Adrenal gland (tissue), 12 donors: ENCODE data around the gene RNU5B-1. TPM values are rescaled to one million over a fixed set of nuclear protein-coding genes. Genes with fewer than 3 reads are reported as not detected.

Experiments
- DNase-seq, 7 donors: peaks; one replicate each; pipeline ENCODE4 v3.0.0-alpha.2; 2019 to 2020
- H3K27ac ChIP-seq, 5 donors: fragments of 200-600 bp; sonication (generic) in 4 of 5; 1 replicate in 3 of 5; 2 replicates in 2 of 5; pipeline versions ENCODE4 v1.5.1 to v1.8.0; 2016 to 2020; ENCODE audit warnings: mild to moderate bottlenecking in 1 of 5
- H3K27me3 ChIP-seq: fragments of 200-600 bp; 2 replicates; pipeline ENCODE4 v1.8.0; 2021
- H3K36me3 ChIP-seq, 2 donors: fragments of 200-600 bp; replicated peaks in 1 of 2; 1 replicate in 1 of 2; 2 replicates in 1 of 2; pipeline versions ENCODE4 v1.5.1 to v1.8.0; 2018 to 2022
- H3K4me1 ChIP-seq, 2 donors: fragments of 200-600 bp; replicated peaks in 1 of 2; 1 replicate in 1 of 2; 2 replicates in 1 of 2; pipeline versions ENCODE4 v1.5.1 to v1.8.0; 2018 to 2021
- H3K4me3 ChIP-seq, 4 donors: fragments of 200-600 bp; sonication (generic) in 3 of 4; one replicate each; pipeline ENCODE4 v1.5.1; 2016 to 2018
- H3K9me3 ChIP-seq, 3 donors: fragments of 200-600 bp; sonication (generic) in 1 of 3; replicated peaks in 1 of 3; 1 replicate in 2 of 3; 2 replicates in 1 of 3; pipeline versions ENCODE4 v1.5.1 to v1.8.0; 2016 to 2021
- CTCF ChIP-seq, 6 experiments: fragments of 450-650 bp in 4 of 6; fragments of 200-600 bp in 2 of 6; sonication (generic) in 1 of 6; IDR thresholded peaks; 1 replicate in 5 of 6; 2 replicates in 1 of 6; pipeline versions ENCODE4 v1.5.1 to v1.8.0; 2016 to 2021; ENCODE audit warnings: antibody characterized with exemption in 6 of 6, mild to moderate bottlenecking in 2 of 6, moderate library complexity in 1 of 6
- POLR2A ChIP-seq, 2 donors: fragments of 450-650 bp; IDR thresholded peaks; one replicate each; pipeline ENCODE4 v1.6.1; 2017; ENCODE audit warnings: antibody characterized with exemption in 2 of 2, mild to moderate bottlenecking in 2 of 2, moderate library complexity in 1 of 2
- WGBS, 4 donors: extraction: QIAGEN DNeasy Blood & Tissue Kit in 2 of 4; methylation state at CpG; one replicate each; pipeline versions ENCODE4 v1.1.5 to v1.1.7; 2013 to 2017; 5-methylcytosine and 5-hydroxymethylcytosine counted together
- intact Hi-C, 2 donors: fragments of 100-400 bp; cut with DNase I; formaldehyde crosslinking; loops; one replicate each; pipeline versions ENCODE4 v1.14.1 to v1.15.0; 2022 to 2023
- polyA plus RNA-seq, 3 donors: library from polyadenylated mRNA; stranded (reverse); fragments of 200-250 nt in 2 of 3; fragments of 350-450 nt in 1 of 3; fragmentation: Illumina TruSeq in 1 of 3; extraction: RNeasy Lipid Tissue Mini Kit (QIAGEN cat#74804) in 1 of 3; gene quantifications; one replicate each; pipeline ENCODE4 v1.2.3, GENCODE V29; 2013 to 2014
- total RNA-seq, 9 donors: library from RNA; depleted of rRNA in 4 of 9; stranded (reverse); fragments of >200 nt in 4 of 9; fragments of 120-200 nt in 1 of 9; fragmentation: NEBNext Ultra II Directional in 1 of 9; extraction: Animal tissue kit (Norgen Biotek cat#: 25700) in 1 of 9; gene quantifications; one replicate each; pipeline versions ENCODE4 v1.1.0 to v1.2.4, GENCODE V29; 2013 to 2023
- donor health status: healthy with polysubstance abuse.
- donor health status: Bipolar disorder and iron deficiency.
- donor health status: DM: yes; HTN: yes; CAD: no.
- donor health status: DM: no; HTN: no; CAD: no.
- donor health status: DM: no; HTN: no; CAD: no.
- donor health status: DM: yes; HTN: yes; CAD: no.

Gene RNU5B-1
- total and polyA plus RNA-seq, 12 donors: 27.3 to 1,349 (median 29.8) TPM; not detected in 9

DNA sequence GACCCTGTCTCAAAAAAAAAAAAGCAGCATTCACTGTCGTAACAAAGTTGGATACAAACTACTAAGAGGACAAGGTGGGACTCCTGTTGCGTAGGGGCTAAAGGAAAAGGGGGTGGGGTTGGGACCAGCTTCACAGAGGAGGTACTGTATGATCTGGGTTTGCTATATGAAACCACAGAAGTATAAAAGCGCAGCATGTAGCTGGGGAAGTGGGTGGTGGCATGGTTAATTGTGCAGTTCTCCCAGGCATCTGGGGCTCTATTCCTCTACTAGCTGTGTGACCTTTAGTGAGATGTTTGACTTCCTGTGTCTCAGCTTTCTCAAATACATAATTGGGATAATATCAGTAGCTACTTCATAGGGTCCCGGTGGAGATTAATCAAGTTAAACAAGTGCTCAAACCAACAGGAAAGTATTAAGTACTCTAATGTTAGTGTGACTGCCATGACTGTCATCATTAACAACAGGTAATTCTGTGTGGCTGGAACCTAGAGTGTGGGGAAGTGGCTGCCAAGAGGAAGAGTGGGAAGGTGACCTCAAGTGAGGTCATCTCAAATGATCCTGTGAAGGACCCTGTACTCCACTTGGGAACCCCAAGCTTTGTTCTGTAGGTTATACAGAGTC lies 29.3 kb upstream of the RNU5B-1 start:
- peaks cover 7 to 8% of the 10 kb centered on the region in 2 donors for H3K4me1 ChIP-seq
- no peak overlapping the region for H3K4me3 ChIP-seq
- H3K27me3 ChIP-seq: no peaks in the 10 kb centered on the region
- 82 to 90% (median 84%) methylated on average over 4 of the region's 4 CpGs for WGBS, 4 donors
- no peak for DNase-seq
- intact Hi-C loops: no loop called here
- peak overlapping the region in 4 of 5 donors; percentile 41 to 84 (median 58) for H3K27ac ChIP-seq
- TF ChIP-seq CTCF (IDR thresholded peaks at IDR 0.05): no peak
- no peak for TF ChIP-seq POLR2A (IDR thresholded peaks at IDR 0.05)
- no peaks in the 10 kb centered on the region for H3K36me3 ChIP-seq
- no peaks in the 10 kb centered on the region for H3K9me3 ChIP-seq

- no peak overlapping the region for H3K4me3 ChIP-seq
- no peaks in the 10 kb centered on the region for H3K27me3 ChIP-seq
- no peaks in the 10 kb centered on the region for H3K9me3 ChIP-seq
- H3K4me1 ChIP-seq: peaks cover 7 to 8% of the 10 kb centered on the region in 2 donors
- H3K36me3 ChIP-seq: no peaks in the 10 kb centered on the region
- DNase-seq: peak; percentile 65 to 86 (median 79)
- intact Hi-C loops: no loop called here
- TF ChIP-seq POLR2A (IDR thresholded peaks at IDR 0.05) (peak in 1 of 2 donors; percentile 53), CTCF (IDR thresholded peaks at IDR 0.05) (no peak)
- WGBS, 4 donors: 38 to 58% (median 49%) methylated on average over 2 of the region's 2 CpGs
- peak overlapping the region; percentile 31 to 84 (median 49) for H3K27ac ChIP-seq
Measured at GRCh38 chr15:65275728-65276126, 28.8 kb upstream of the RNU5B-1 start.

- intact Hi-C loops: no loop called here
- H3K4me3 ChIP-seq: no peak overlapping the region
- TF ChIP-seq POLR2A (IDR thresholded peaks at IDR 0.05): no peak
- TF ChIP-seq CTCF (IDR thresholded peaks at IDR 0.05): no peak
- H3K27me3 ChIP-seq: no peaks in the 10 kb centered on the region
- DNase-seq: no peak
- no peaks in the 10 kb centered on the region for H3K9me3 ChIP-seq
- WGBS, 4 donors: 36 to 58% (median 45%) methylated on average over 1 of the region's 1 CpG
- H3K36me3 ChIP-seq: no peaks in the 10 kb centered on the region
- peak overlapping the region in 2 of 5 donors; percentile 31 to 66 for H3K27ac ChIP-seq
- peaks cover 7 to 8% of the 10 kb centered on the region in 2 donors for H3K4me1 ChIP-seq
Measured at GRCh38 chr15:65277015-65277414, 27.5 kb upstream of the RNU5B-1 start.

DNA sequence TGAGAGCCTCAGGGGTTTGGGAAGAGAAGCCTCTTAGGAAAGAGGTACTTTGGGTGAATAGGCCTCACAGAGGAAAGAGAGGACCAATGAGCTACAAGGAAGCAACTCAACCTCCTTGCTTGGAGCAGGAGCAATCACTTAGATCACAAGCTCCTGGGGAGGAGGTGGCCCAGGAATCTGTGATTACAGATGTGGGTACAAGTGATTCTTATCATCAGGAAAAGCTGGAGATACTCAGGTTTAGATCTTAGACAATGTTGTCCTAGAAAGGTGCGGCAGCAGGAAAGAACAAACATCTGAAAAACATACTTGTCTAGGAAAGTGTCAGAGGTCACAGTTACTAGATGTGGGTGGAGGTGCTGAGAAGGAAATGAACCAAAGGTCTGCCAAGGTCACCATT lies 26.0 kb upstream of the RNU5B-1 start:
- TF ChIP-seq POLR2A (IDR thresholded peaks at IDR 0.05) (no peak), CTCF (IDR thresholded peaks at IDR 0.05) (no peak)
- H3K9me3 ChIP-seq: no peaks in the 10 kb centered on the region
- H3K4me3 ChIP-seq: no peak overlapping the region
- no peaks in the 10 kb centered on the region for H3K27me3 ChIP-seq
- H3K36me3 ChIP-seq: no peaks in the 10 kb centered on the region
- H3K4me1 ChIP-seq: peaks cover 7 to 8% of the 10 kb centered on the region in 2 donors
- DNase-seq: no peak
- H3K27ac ChIP-seq: peak overlapping the region in 1 of 5 donors; percentile 33
- intact Hi-C loops: no loop called here
- WGBS, 4 donors: 75 to 91% (median 80%) methylated on average over 1 of the region's 1 CpG
